22Rv1 (cell line): Measurements from ENCODE around the gene MLLT1.

ENCODE experiments used
- H3K27ac ChIP-seq: fragments of 450-650 bp; 2 replicates; pipeline ENCODE4 v1.5.1; 2017
- ZFX ChIP-seq: fragments of 450-650 bp; IDR thresholded peaks from 2 replicates; pipeline ENCODE4 v1.6.1; 2017; ENCODE audit warnings: antibody characterized with exemption, borderline replicate concordance
- TF ChIP-seq, protein P1 (sequence below): fragments of 450-650 bp; IDR thresholded peaks from 2 replicates; pipeline ENCODE4 v1.5.1; 2017; ENCODE audit warnings: mild to moderate bottlenecking

MLLT1 gene

DNA sequence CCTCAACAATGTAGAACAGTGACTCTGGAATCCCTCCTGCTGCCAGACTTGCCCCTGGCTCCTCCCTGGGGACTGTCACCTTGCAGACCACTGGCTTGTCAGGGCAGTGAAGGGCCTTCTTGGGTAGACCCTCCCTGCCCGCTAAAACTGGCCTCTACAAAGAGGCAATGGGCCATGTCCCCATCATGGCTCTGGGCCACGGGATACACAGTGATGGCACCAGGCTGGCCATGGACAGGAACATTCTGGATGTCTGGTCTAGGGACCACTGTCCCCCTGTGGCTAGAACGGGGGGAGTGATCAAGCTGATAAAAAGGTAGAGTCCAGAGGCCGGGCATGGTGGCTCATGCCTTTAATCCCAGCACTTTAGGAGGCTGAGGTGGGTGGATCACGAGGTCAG is 83.4 kb downstream of the MLLT1 start:
- no peak for TF ChIP-seq ZFX
- TF ChIP-seq, protein P1, sequence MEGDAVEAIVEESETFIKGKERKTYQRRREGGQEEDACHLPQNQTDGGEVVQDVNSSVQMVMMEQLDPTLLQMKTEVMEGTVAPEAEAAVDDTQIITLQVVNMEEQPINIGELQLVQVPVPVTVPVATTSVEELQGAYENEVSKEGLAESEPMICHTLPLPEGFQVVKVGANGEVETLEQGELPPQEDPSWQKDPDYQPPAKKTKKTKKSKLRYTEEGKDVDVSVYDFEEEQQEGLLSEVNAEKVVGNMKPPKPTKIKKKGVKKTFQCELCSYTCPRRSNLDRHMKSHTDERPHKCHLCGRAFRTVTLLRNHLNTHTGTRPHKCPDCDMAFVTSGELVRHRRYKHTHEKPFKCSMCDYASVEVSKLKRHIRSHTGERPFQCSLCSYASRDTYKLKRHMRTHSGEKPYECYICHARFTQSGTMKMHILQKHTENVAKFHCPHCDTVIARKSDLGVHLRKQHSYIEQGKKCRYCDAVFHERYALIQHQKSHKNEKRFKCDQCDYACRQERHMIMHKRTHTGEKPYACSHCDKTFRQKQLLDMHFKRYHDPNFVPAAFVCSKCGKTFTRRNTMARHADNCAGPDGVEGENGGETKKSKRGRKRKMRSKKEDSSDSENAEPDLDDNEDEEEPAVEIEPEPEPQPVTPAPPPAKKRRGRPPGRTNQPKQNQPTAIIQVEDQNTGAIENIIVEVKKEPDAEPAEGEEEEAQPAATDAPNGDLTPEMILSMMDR: no peak
- no peak overlapping the region for H3K27ac ChIP-seq

DNA sequence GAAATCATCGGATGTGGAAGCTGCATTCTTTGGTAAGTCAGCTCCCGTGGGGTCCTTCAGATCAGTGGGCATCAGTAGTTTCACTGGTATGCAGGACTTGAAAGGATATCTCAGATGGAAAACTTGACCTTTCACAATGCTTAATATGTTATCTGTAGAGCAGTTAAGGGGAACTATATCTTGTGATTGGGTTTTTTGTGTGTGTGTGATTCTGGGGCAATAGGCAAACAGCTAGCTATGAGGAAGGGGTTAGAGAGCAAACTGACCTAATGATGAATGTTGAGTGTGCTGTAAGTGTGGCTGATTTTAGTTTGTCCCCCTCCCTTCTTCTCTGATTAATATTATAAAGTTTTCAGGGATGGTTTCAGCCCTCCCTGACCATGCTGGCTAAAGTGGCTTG is 91.0 kb downstream of the MLLT1 start:
- no peak for TF ChIP-seq ZFX
- TF ChIP-seq, protein P1: no peak
- H3K27ac ChIP-seq: no peak overlapping the region

DNA sequence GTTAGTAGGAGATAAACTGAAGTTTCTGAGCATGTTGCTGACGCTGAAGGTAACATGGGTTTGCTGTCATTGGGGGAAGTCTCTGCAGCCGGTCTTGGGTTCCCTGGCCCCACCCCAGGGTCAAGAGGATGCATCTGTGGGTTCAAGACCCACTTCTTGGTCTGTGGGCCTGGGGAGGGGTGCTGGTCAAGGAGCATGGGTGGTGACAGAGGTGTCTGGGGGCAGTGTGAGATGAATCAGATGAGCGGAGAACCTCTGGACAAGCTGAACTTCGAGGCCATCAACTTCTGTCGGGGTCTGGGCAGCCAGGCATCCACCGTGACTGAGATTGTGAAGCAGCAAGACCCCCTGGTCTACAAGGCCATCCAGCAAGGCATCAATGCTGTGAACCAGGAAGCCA is 92.4 kb downstream of the MLLT1 start:
- TF ChIP-seq ZFX: no peak
- H3K27ac ChIP-seq: no peak overlapping the region

DNA sequence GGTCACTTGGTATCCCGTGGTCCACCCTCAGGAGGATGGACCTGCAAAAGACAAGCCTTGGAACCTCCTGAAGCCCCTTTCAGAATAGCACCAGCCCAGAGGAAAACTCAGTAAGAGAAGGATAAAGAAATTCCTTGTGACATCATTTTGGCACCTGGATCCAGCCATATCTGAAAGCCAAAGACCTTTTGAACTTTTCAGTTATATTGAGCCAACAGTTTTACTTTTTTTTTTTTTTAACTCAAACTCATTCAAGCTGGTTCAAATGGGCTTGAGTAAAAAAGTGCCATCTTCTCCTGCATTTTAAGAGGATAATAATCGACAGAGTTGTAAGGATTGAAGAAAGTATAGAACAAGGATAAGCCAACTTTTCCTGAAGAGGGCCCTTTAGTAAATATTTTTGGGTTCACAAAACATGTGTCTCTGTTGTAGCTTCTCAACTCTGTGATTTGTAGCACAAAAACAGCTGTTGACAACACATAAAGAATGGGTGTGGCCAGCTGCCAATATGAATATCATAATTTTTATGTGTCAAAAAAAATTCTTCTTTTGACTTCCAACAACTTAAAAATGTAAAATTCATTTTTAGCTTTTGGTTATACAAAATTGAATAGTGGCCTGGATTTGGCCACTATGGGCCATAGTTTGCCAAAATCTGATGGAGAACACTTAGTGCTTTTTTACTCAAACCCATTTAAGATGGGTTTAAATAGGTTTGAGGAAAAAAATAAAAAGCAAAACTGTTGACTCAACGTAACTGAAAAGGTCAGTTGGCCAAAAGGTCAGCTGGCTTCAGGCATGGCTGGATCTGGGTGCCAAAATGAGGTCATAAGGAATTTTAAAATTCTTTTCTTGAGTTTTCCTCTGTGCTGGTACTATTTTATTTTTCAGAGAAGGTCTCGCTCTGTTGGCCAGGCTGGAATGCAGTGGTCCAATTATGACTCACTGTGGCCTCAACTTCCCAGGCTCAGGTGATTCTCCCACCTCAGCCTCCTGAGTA is 93.6 kb downstream of the MLLT1 start:
- H3K27ac ChIP-seq: no peak overlapping the region
- no peak for TF ChIP-seq ZFX
- TF ChIP-seq, protein P1: no peak

DNA sequence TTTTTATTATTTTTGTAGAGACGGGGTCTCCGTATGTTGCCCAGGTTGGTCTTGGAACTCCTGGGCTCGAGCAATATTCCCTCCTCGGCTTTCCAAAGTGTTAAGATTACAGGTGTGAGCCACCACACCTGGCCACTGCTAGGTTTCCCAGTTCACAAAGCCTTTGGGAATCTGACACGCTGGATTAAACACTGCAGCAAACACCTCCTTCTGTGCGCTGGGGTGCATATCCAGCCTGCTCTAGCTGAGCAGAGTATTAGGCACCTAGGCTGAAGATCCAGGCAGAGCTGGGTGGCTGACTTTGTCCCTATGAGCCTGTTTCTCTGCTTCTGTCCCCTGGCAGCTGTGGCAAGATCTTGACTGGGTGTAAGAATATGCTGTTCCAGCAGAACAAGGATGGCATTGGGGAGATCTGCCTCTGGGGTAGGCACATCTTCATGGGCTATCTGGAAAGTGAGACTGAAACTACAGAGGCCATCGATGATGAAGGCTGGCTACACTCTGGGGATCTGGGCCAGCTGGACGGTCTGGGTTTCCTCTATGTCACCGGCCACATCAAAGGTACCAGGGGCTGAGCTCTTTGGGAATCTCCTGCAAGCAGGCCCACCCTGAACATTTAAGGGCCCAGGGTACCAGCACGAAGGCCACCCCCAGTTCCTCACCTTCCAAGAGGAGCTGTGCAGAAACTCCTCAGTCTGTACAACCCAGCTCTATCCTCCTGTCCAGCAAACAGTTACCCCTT is 94.5 kb downstream of the MLLT1 start:
- no peak overlapping the region for H3K27ac ChIP-seq
- TF ChIP-seq, protein P1: no peak
- TF ChIP-seq ZFX: no peak

DNA sequence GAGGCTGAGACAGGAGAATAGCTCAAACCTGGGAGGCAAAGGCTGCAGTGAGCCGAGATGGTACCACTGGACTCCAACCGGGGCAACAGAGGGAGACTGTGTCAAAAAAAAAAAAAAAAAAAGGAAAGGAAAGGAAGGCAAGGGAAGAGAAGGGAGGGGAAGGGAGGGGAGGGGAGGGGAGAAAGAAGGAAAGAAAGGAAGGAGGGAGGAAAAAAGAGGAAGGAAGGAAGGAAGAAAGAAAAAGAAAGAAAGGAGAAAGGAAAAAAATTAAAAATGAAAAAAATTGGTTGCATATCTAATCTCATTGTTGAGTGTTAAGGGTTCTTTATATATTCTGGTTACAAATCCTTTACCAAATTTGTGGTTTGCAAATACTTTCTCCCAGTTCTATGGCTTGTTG is 98.7 kb downstream of the MLLT1 start:
- TF ChIP-seq, protein P1: no peak
- no peak for TF ChIP-seq ZFX
- no peak overlapping the region for H3K27ac ChIP-seq

DNA sequence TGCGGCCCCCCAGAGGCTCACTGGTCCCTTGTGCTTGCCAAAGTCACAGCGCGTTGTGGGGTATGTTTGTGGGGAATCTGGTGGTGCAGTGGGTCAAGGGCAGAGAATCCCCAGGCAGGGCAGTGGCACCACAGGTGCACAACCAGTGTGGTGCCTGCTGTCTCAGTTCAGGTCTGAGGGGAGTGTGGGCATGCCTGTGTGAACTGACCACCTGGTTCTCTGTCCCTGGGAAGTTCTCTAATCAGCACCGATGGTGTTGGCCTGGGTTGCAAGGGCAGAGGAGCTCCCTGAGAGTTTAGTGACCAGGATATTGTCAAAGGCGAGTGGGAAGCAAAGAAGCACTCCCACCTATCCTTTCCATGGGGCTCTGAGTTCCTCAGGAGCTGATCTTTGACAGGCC is 106.6 kb downstream of the MLLT1 start:
- H3K27ac ChIP-seq: no peak overlapping the region
- no peak for TF ChIP-seq ZFX
- TF ChIP-seq, protein P1: no peak
